Thoracic aorta (tissue), 2 donors: ENCODE results near the gene ZNRF1. TPM values are rescaled to one million over a fixed set of nuclear protein-coding genes. Genes with fewer than 3 reads are reported as not detected.
A peak's percentile ranks its signal among the peaks of the same experiment; 100 is the strongest.

Experiments used
- ATAC-seq: fragments of 150-250 bp; one replicate; pipeline ENCODE4 v1.8.0; 2017; ENCODE audit warnings: low read depth; ENCODE audit not compliant: insufficient number of reproducible peaks, low FRiP score
- DNase-seq: peaks from one replicate; pipeline ENCODE4 v3.0.0-alpha.2; 2020; ENCODE audit warnings: low spot score
- H3K27ac ChIP-seq, 2 donors: fragments of 200-600 bp; sonication (generic); 1 replicate in 1 of 2; 2 replicates in 1 of 2; pipeline ENCODE4 v1.5.1; 2016; ENCODE audit warnings: mild to moderate bottlenecking in 2 of 2, moderate library complexity in 2 of 2
- H3K27me3 ChIP-seq: fragments of 200-600 bp; sonication (generic); replicated peaks from 2 replicates; pipeline ENCODE4 v1.6.0; 2016; ENCODE audit warnings: mild to moderate bottlenecking; ENCODE audit not compliant: insufficient read depth
- H3K36me3 ChIP-seq: fragments of 200-600 bp; sonication (generic); one replicate; pipeline ENCODE4 v1.5.1; 2016
- H3K4me1 ChIP-seq, 2 donors: fragments of 200-600 bp; sonication (generic); 1 replicate in 1 of 2; 2 replicates in 1 of 2; pipeline versions ENCODE4 v1.5.1 to v1.6.0; 2016; ENCODE audit warnings: low read depth in 2 of 2, mild to moderate bottlenecking in 1 of 2; ENCODE audit not compliant: control insufficient read depth in 1 of 2
- H3K4me3 ChIP-seq: fragments of 200-600 bp; sonication (generic); 2 replicates; pipeline ENCODE4 v1.5.1; 2016; ENCODE audit warnings: mild to moderate bottlenecking
- H3K9me3 ChIP-seq: fragments of 200-600 bp; sonication (generic); 2 replicates; pipeline ENCODE4 v1.5.1; 2016
- total RNA-seq, 2 donors: library from RNA; depleted of rRNA; stranded (reverse); fragments of >200 nt; gene quantifications; one replicate each; pipeline versions ENCODE4 v1.1.0 to v1.2.3, GENCODE V29; 2016
- TF ChIP-seq, protein P1 (sequence below): fragments of 200-600 bp; sonication (generic); IDR thresholded peaks from one replicate; pipeline ENCODE4 v1.5.1; 2019; ENCODE audit warnings: antibody characterized with exemption

Gene ZNRF1
- total RNA-seq, 2 donors from 2014 or later = 16.9 to 27.1 TPM

DNA sequence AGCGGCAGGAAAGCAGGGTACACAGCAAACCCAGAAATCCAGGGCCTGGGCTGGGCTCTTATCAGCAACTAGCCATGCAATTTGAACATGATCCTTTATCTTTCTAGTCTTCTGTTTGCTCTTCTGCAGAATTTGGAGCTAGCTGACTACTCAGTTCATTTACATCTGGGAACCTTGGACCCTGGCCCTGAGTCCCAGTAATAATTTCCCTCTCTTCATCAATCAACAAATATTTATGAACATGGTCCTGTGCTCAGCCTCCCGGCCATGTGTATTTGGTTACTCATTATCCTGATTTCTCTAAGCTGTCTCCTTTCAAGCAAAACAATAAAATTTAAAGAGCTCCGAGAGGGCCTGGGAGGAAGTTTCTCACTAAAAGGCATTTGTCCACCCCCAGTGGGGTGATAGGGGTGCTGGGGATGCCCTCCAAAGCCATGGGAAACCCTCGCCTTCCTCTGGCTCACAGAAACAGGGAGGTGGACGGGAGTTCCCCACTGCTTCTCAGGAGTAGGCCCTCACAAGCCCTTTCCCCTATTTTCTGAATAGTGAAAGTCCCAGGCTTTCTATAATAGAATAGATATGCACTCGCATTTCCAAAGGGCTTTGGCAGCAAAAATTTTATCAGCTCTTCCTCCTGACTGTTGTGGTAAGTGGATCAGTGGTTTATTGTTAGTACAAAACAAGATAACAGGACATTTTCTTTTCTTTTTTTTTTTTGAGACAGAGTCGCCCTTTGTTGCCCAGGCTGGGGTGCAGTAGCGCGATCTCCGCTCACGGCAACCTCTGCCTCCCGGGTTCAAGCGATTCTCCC lies 7.0 kb upstream of the ZNRF1 start:
- ATAC-seq (no peak), DNase-seq (no peak)
- Histone ChIP-seq H3K4me3 (no peak overlapping the region), H3K36me3 (no peaks in the 10 kb centered on the region), H3K27ac (no peak overlapping the region), H3K27me3 (no peaks in the 10 kb centered on the region), H3K9me3 (no peaks in the 10 kb centered on the region), H3K4me1 (no peaks in the 10 kb centered on the region)
- TF ChIP-seq, protein P1, sequence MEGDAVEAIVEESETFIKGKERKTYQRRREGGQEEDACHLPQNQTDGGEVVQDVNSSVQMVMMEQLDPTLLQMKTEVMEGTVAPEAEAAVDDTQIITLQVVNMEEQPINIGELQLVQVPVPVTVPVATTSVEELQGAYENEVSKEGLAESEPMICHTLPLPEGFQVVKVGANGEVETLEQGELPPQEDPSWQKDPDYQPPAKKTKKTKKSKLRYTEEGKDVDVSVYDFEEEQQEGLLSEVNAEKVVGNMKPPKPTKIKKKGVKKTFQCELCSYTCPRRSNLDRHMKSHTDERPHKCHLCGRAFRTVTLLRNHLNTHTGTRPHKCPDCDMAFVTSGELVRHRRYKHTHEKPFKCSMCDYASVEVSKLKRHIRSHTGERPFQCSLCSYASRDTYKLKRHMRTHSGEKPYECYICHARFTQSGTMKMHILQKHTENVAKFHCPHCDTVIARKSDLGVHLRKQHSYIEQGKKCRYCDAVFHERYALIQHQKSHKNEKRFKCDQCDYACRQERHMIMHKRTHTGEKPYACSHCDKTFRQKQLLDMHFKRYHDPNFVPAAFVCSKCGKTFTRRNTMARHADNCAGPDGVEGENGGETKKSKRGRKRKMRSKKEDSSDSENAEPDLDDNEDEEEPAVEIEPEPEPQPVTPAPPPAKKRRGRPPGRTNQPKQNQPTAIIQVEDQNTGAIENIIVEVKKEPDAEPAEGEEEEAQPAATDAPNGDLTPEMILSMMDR = no peak

DNA sequence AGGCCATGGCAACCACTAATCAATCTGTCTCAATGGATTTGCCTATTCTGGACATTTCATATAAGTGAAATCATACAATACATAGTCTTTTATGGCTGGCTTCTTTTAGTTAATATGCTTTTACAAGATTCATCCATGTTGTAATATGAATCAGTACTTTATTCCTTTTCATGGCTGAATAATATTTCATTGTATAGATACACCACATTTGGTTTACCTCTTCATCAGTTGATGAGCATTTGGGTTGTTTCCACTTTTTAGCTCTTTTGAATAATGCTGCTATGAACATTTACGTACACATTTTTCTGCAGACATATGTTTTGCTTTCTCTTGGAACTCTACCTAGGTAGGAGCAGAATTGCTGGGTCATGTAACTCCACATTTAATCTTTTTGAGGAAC lies 2.8 kb upstream of the ZNRF1 start:
- Histone ChIP-seq H3K4me1 (peaks cover 0 to 13% of the 10 kb centered on the region in 2 donors), H3K27me3 (no peaks in the 10 kb centered on the region), H3K27ac (no peak overlapping the region), H3K9me3 (no peaks in the 10 kb centered on the region), H3K36me3 (no peaks in the 10 kb centered on the region), H3K4me3 (no peak overlapping the region)
- no peak for ATAC-seq
- no peak for DNase-seq
- TF ChIP-seq, protein P1 = no peak

DNA sequence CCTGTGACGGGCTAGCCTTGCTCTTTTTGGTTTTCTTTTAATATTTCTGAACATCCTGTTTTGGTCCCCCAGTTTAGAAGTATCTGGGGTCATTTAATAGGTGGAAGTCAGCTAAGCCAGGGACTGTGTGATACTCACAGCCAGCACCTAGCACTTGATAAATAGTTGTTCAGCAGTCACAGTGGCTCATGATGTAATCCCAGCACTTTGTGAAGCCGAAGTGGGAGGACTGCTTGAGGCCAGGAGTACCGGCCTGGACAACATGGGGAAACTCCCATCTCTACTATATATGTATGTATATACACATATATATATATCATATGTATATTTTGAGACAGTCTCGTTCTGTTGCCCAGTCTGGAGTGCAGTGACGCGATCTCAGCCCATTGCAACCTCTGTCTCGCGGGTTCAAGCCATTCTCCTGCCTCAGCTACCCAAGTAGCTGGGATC lies 1.8 kb upstream of the ZNRF1 start:
- H3K27me3 ChIP-seq = no peaks in the 10 kb centered on the region
- TF ChIP-seq, protein P1 = no peak
- DNase-seq (no peak), ATAC-seq (no peak)
- H3K36me3 ChIP-seq = no peaks in the 10 kb centered on the region
- peaks cover 0 to 21% of the 10 kb centered on the region in 2 donors for H3K4me1 ChIP-seq
- H3K4me3 ChIP-seq = no peak overlapping the region
- H3K9me3 ChIP-seq = no peaks in the 10 kb centered on the region
- no peak overlapping the region for H3K27ac ChIP-seq

DNA sequence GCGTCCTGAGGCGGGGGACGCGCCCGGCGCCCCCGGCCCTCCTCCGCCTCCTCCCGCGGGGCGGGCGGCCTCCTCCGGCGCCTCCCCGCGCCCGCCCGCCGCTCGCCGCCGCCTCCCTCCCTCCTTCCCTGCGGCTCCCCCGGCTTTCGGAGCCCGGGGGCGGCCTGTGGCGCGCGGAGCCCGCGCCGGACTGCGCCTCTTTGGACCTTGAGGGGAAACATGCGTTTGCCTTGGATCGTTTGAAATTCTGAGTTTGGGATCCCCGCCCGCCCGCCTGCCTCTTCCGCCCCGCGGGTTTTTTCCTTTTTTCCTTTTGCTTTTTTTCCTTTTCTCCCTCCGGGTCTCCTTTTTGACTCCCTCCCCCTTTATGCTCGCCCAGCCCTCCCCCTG lies 390 bp downstream of the ZNRF1 start:
- DNase-seq (no peak), ATAC-seq (peak; percentile 13)
- H3K27me3 ChIP-seq = no peaks in the 10 kb centered on the region
- H3K9me3 ChIP-seq = no peaks in the 10 kb centered on the region
- H3K4me3 ChIP-seq = peak overlapping the region; percentile 87
- peaks cover 0 to 21% of the 10 kb centered on the region in 2 donors for H3K4me1 ChIP-seq
- TF ChIP-seq, protein P1 = no peak
- H3K27ac ChIP-seq = peak overlapping the region; percentile 58 to 74
- H3K36me3 ChIP-seq = no peaks in the 10 kb centered on the region

DNA sequence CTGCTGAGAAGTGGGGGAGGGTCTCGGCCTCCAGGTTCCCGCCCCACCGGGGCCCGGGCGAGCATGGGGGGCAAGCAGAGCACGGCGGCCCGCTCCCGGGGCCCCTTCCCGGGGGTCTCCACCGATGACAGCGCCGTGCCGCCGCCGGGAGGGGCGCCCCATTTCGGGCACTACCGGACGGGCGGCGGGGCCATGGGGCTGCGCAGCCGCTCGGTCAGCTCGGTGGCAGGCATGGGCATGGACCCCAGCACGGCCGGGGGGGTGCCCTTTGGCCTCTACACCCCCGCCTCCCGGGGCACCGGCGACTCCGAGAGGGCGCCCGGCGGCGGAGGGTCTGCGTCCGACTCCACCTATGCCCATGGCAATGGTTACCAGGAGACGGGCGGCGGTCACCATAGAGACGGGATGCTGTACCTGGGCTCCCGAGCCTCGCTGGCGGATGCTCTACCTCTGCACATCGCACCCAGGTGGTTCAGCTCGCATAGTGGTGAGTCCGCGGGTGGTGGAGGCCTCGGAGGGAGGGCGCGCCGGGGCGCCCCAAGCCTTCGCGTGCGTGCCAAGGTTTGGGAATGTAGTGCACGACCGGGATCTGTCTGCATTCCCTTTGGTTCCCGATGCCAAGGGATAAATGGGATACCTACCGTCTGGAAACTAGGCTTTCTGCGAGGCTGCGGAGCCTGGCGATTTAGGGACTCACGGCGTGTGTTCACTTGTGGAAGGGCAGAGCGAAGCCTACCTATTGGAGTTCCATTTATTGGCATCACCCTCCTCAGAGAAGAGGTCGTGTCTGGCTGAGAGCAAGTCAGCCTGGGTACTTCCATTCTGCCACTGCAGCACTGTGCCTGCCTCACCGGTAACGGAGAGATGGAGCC lies 1.0 kb downstream of the ZNRF1 start:
- peaks cover 0 to 21% of the 10 kb centered on the region in 2 donors for H3K4me1 ChIP-seq
- H3K27ac ChIP-seq = peak overlapping the region; percentile 58 to 74
- DNase-seq = no peak
- peak overlapping the region; percentile 87 for H3K4me3 ChIP-seq
- H3K36me3 ChIP-seq = no peaks in the 10 kb centered on the region
- no peak for ATAC-seq
- no peaks in the 10 kb centered on the region for H3K27me3 ChIP-seq
- TF ChIP-seq, protein P1 = peak; percentile 8
- no peaks in the 10 kb centered on the region for H3K9me3 ChIP-seq
